H1 (cell line): ENCODE results near the gene SLC3A2. TPM values are rescaled to one million over a fixed set of nuclear protein-coding genes. Genes with fewer than 3 reads are reported as not detected.

Source experiments
- CTCF ChIA-PET: fragments of 300-600 bp; sonication (Branson Sonifier 250); formaldehyde crosslinking; loops from one replicate; lab custom pipeline; 2021; ENCODE audit not compliant: partially characterized antibody; lab: Charles Lee
- POLR2A ChIA-PET: fragments of 300-600 bp; sonication (Branson Sonifier 250); formaldehyde crosslinking; loops from one replicate; lab custom pipeline; 2021; ENCODE audit warnings: inconsistent platforms; ENCODE audit not compliant: partially characterized antibody; lab: Charles Lee
- DNase-seq, 2 experiments: peaks; one replicate each; pipeline versions ENCODE4 v3.0.0 to v3.0.0-alpha.2; 2010 to 2022; ENCODE audit warnings: low spot score in 2 of 2, low read depth in 1 of 2, mixed read lengths in 1 of 2
- FAIRE-seq: peaks from 2 replicates; lab custom pipeline; 2011; peaks lifted over from hg19 to GRCh38; lab: Jason Lieb, UNC
- H2AFZ ChIP-seq: 2 replicates; pipeline ENCODE4 v1.8.1; 2012; ENCODE audit warnings: low read length, inconsistent platforms
- H2AK5ac ChIP-seq: 2 replicates; pipeline ENCODE4 v1.6.1; 2013; ENCODE audit warnings: low read depth, low read length
- H2BK120ac ChIP-seq: replicated peaks from 2 replicates; pipeline ENCODE3; 2013; ENCODE audit warnings: low read depth, low read length, inconsistent platforms
- H2BK12ac ChIP-seq: 2 replicates; pipeline ENCODE4 v1.6.1; 2013; ENCODE audit warnings: low read depth, low read length
- H2BK15ac ChIP-seq: 2 replicates; pipeline ENCODE4 v1.6.1; 2013; ENCODE audit warnings: low read length
- H2BK20ac ChIP-seq: 2 replicates; pipeline ENCODE4 v1.6.1; 2013; ENCODE audit warnings: low read length
- H2BK5ac ChIP-seq: 2 replicates; pipeline ENCODE4 v1.6.1; 2013; ENCODE audit warnings: low read depth, low read length
- H3K14ac ChIP-seq: 2 replicates; pipeline ENCODE4 v1.6.1; 2013; ENCODE audit warnings: inconsistent platforms; ENCODE audit not compliant: insufficient read length
- H3K18ac ChIP-seq: 2 replicates; pipeline ENCODE4 v1.6.1; 2013; ENCODE audit warnings: low read length; ENCODE audit errors: extremely low read depth
- H3K23ac ChIP-seq: 2 replicates; pipeline ENCODE4 v1.6.1; 2013; ENCODE audit warnings: inconsistent platforms; ENCODE audit not compliant: insufficient read length
- H3K23me2 ChIP-seq: 2 replicates; pipeline ENCODE4 v1.6.1; 2013; ENCODE audit warnings: low read depth, low read length
- H3K27ac ChIP-seq: 2 replicates; pipeline ENCODE4 v1.6.1; 2011; ENCODE audit warnings: low read depth, low read length, inconsistent platforms
- H3K27me3 ChIP-seq, 4 experiments: replicated peaks in 1 of 4; 1 replicate in 1 of 4; 2 replicates in 3 of 4; pipeline versions ENCODE4 v1.6.1 to v1.8.1; 2011 to 2013; ENCODE audit warnings: low read length in 3 of 4, mild to moderate bottlenecking in 3 of 4, inconsistent platforms in 2 of 4, mixed read lengths in 2 of 4, moderate library complexity in 1 of 4; ENCODE audit not compliant: control insufficient read depth in 3 of 4, insufficient read depth in 3 of 4; ENCODE audit errors: extremely low read depth in 1 of 4
- H3K36me3 ChIP-seq, 4 experiments: 2 replicates each; pipeline versions ENCODE4 v1.6.1 to v1.8.1; 2011 to 2013; ENCODE audit warnings: mild to moderate bottlenecking in 4 of 4, low read length in 3 of 4, moderate library complexity in 2 of 4, control low read depth in 1 of 4, inconsistent platforms in 1 of 4; ENCODE audit not compliant: insufficient read depth in 4 of 4, control insufficient read depth in 2 of 4
- H3K4ac ChIP-seq: replicated peaks from 2 replicates; pipeline ENCODE3; 2013; ENCODE audit warnings: low read length, low read depth, mixed read lengths, inconsistent platforms; ENCODE audit not compliant: insufficient read length
- H3K4me1 ChIP-seq, 4 experiments: replicated peaks in 1 of 4; 1 replicate in 1 of 4; 2 replicates in 3 of 4; pipeline versions ENCODE4 v1.6.1 to v1.8.1; 2011 to 2013; ENCODE audit warnings: low read length in 3 of 4, inconsistent platforms in 2 of 4, mixed read lengths in 1 of 4; ENCODE audit not compliant: insufficient read depth in 4 of 4, control insufficient read depth in 3 of 4
- H3K4me2 ChIP-seq, 2 experiments: 2 replicates each; pipeline versions ENCODE4 v1.6.1 to v1.8.1; 2011 to 2013; ENCODE audit warnings: low read depth in 2 of 2, low read length in 2 of 2, control low read depth in 1 of 2, inconsistent platforms in 1 of 2, mild to moderate bottlenecking in 1 of 2; ENCODE audit not compliant: insufficient read depth in 1 of 2
- H3K4me3 ChIP-seq, 4 experiments: fragments of 200-600, 300-600 bp in 1 of 4; sonication (generic), shearing (Covaris generic), sonication (Bioruptor Twin) in 1 of 4; 2 replicates each; pipeline versions ENCODE4 v1.5.1 to v1.8.1; 2011 to 2016; ENCODE audit warnings: low read length in 4 of 4, low read depth in 3 of 4, control low read depth in 2 of 4, inconsistent platforms in 2 of 4, mild to moderate bottlenecking in 2 of 4, mixed read lengths in 1 of 4, moderate library complexity in 1 of 4; ENCODE audit not compliant: insufficient read depth in 2 of 4; ENCODE audit errors: extremely low read depth in 1 of 4
- H3K56ac ChIP-seq: replicated peaks from 2 replicates; pipeline ENCODE3; 2013; ENCODE audit warnings: low read depth, mild to moderate bottlenecking, mixed read lengths, low read length, inconsistent platforms; ENCODE audit not compliant: insufficient read length
- H3K79me1 ChIP-seq: 2 replicates; pipeline ENCODE4 v1.6.1; 2013; ENCODE audit warnings: low read depth, low read length, control low read depth
- H3K79me2 ChIP-seq, 2 experiments: 2 replicates each; pipeline versions ENCODE4 v1.6.1 to v1.8.1; 2012 to 2013; ENCODE audit warnings: low read length in 2 of 2, mild to moderate bottlenecking in 2 of 2, inconsistent platforms in 1 of 2; ENCODE audit not compliant: insufficient read depth in 2 of 2, control insufficient read depth in 1 of 2
- H3K9ac ChIP-seq, 4 experiments: replicated peaks in 1 of 4; 1 replicate in 1 of 4; 2 replicates in 3 of 4; pipeline versions ENCODE4 v1.6.1 to v1.8.1; 2011 to 2013; ENCODE audit warnings: low read depth in 3 of 4, low read length in 3 of 4, control low read depth in 2 of 4, mild to moderate bottlenecking in 2 of 4, moderate library complexity in 2 of 4, inconsistent platforms in 1 of 4; ENCODE audit errors: extremely low read depth in 1 of 4
- H3K9me3 ChIP-seq, 2 experiments: 2 replicates each; pipeline versions ENCODE4 v1.6.1 to v1.8.1; 2012 to 2013; ENCODE audit warnings: mild to moderate bottlenecking in 2 of 2, moderate library complexity in 2 of 2, control low read depth in 1 of 2, inconsistent platforms in 1 of 2, low read depth in 1 of 2, low read length in 1 of 2, mixed read lengths in 1 of 2; ENCODE audit not compliant: insufficient read depth in 2 of 2
- H4K20me1 ChIP-seq, 2 experiments: replicated peaks in 1 of 2; 2 replicates each; pipeline versions ENCODE3 to v1.8.1; 2011 to 2013; ENCODE audit warnings: inconsistent platforms in 2 of 2, low read length in 2 of 2, mild to moderate bottlenecking in 1 of 2; ENCODE audit not compliant: insufficient read depth in 2 of 2, control insufficient read depth in 1 of 2
- H4K5ac ChIP-seq: 2 replicates; pipeline ENCODE4 v1.6.1; 2013; ENCODE audit warnings: low read length, low read depth, mixed read lengths, inconsistent platforms; ENCODE audit not compliant: insufficient read length
- H4K8ac ChIP-seq: 2 replicates; pipeline ENCODE4 v1.8.0; 2013; ENCODE audit warnings: mild to moderate bottlenecking, moderate library complexity, low read length, inconsistent platforms; ENCODE audit not compliant: insufficient read depth; ENCODE audit errors: extremely low read depth
- H4K91ac ChIP-seq: replicated peaks from 2 replicates; pipeline ENCODE3; 2013; ENCODE audit warnings: low read length, mixed read lengths, inconsistent platforms; ENCODE audit not compliant: insufficient read length
- CHD1 ChIP-seq: IDR thresholded peaks from 2 replicates; pipeline ENCODE4 v1.6.1; 2012; ENCODE audit warnings: low read depth, low read length, improper control_type of control experiment
- JUN ChIP-seq: IDR thresholded peaks from 2 replicates; pipeline ENCODE4 v1.6.1; 2011; ENCODE audit warnings: low read depth, mild to moderate bottlenecking, improper control_type of control experiment, low read length
- ZNF274 ChIP-seq: IDR thresholded peaks from 2 replicates; pipeline ENCODE4 v1.7.0; 2012; ENCODE audit warnings: low read length, borderline replicate concordance; ENCODE audit errors: extremely low read depth
- WGBS, 2 experiments: shearing (Covaris generic) in 1 of 2; methylation state at CpG; one replicate each; pipeline versions ENCODE4 v1.1.6 to v1.1.7; 2013 to 2015; ENCODE audit warnings: low lambda C conversion rate in 2 of 2, mixed read lengths in 2 of 2, inconsistent platforms in 1 of 2, low coverage in 1 of 2, missing lambda C conversion rate in 1 of 2; ENCODE audit not compliant: insufficient replicate concordance in 2 of 2, insufficient coverage in 1 of 2, insufficient read length in 1 of 2; ENCODE audit errors: extremely low coverage in 1 of 2, missing lambda C conversion rate in 1 of 2; 5-methylcytosine and 5-hydroxymethylcytosine counted together
- polyA plus RNA-seq, 7 experiments: library from polyadenylated mRNA; depleted of rRNA in 3 of 7; stranded (reverse) in 5 of 7; unstranded in 2 of 7; fragments of >200 nt in 5 of 7; fragments of 200-250 nt in 2 of 7; gene quantifications; 1 replicate in 5 of 7; 2 replicates in 1 of 7; 4 replicates in 1 of 7; pipeline versions ENCODE4 v1.2.1 to v1.2.3, GENCODE V29; 2011 to 2013; ENCODE audit warnings: missing spikeins in 2 of 7, mixed read lengths in 2 of 7
- total RNA-seq: library from RNA; stranded (reverse); fragmentation: NEBNext Ultra II Directional; extraction: Animal tissue kit (Norgen Biotek cat#: 25700); gene quantifications from 2 replicates; pipeline ENCODE4 v1.2.1, GENCODE V29; 2021
- TF ChIP-seq, protein P1 (sequence below): IDR thresholded peaks from 2 replicates; pipeline ENCODE4 v1.6.1; 2012; ENCODE audit warnings: low read length, inconsistent platforms

The SLC3A2 gene
- total and polyA plus RNA-seq, 2 of the 8 experiments (the other 6 are each of a cell fraction or from before 2014, with no cell fraction given) = 410 to 435 TPM

DNA sequence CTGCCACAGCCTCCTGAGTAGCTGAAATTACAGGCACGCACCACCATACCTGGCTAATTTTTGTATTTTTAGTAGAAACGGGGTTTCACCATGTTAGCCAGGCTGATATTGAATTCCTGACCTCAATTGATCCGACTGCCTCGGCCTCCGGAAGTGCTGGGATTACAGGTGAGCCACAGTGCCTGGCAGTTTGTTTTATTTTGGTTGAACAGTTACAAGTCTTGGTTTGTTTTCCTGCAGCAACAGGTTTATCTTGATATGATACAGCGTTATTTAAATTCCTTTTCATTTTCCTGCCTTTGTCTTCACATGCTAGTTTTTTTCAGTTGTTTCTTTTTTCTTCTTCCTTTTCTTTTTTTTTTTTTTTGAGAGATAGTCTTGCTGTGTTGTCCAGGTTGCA lies 4.0 kb upstream of the SLC3A2 start:
- ChIA-PET CTCF (interaction anchor here (0.9 to 2.9 kb wide), 3 partner anchors 8 to 22 kb away, joined by 4 to 12 read pairs (median 6); no protein-coding TSS in a partner anchor), POLR2A (interaction anchor here (0.9 to 57.8 kb wide), 6 partner anchors 1 to 86 kb away, joined by 3 to 2104 read pairs (median 594); partner anchors contain the start of genes CHRM1, SLC3A2 and WDR74)
- Histone ChIP-seq H3K56ac (no peak overlapping the region), H3K4me2 (no peak overlapping the region), H3K27me3 (no peaks in the 10 kb centered on the region), H2BK20ac (no peak overlapping the region), H3K14ac (no peak overlapping the region), H3K18ac (no peak overlapping the region), H3K9me3 (no peaks in the 10 kb centered on the region), H3K23ac (no peak overlapping the region), H4K5ac (no peak overlapping the region), H2BK15ac (no peak overlapping the region), H3K79me1 (no peaks in the 10 kb centered on the region; the same call in 1 of the 2 replicates), H2BK12ac (no peak overlapping the region), H3K23me2 (peaks cover 2% of the 10 kb centered on the region; the same call in 1 of the 2 replicates), H3K9ac (no peak overlapping the region), H3K4me3 (no peak overlapping the region), H3K4ac (no peak overlapping the region), H2AK5ac (no peak overlapping the region), H4K8ac (no peak overlapping the region), H2BK5ac (no peak overlapping the region), H3K27ac (no peak overlapping the region), H2AFZ (no peak overlapping the region), H4K91ac (no peak overlapping the region), H2BK120ac (no peak overlapping the region), H3K4me1 (peaks cover 0 to 13% (median 4%) of the 10 kb centered on the region in 4 experiments; a peak in 5 of 7 replicates), H3K36me3 (peaks cover 15 to 69% (median 35%) of the 10 kb centered on the region in 4 experiments; a peak in 7 of 8 replicates), H4K20me1 (peaks cover 9 to 18% of the 10 kb centered on the region in 2 experiments), H3K79me2 (peaks cover 4 to 78% of the 10 kb centered on the region in 2 experiments)
- WGBS, 2 experiments = 94% methylated on average over 6 of the region's 6 CpGs; no CpG with 5 or more reads in 1 of the 2 experiments
- DNase-seq (no peak), FAIRE-seq (no peak)
- TF ChIP-seq ZNF274 (no peak), JUN (no peak), CHD1 (no peak)
- TF ChIP-seq, protein P1, sequence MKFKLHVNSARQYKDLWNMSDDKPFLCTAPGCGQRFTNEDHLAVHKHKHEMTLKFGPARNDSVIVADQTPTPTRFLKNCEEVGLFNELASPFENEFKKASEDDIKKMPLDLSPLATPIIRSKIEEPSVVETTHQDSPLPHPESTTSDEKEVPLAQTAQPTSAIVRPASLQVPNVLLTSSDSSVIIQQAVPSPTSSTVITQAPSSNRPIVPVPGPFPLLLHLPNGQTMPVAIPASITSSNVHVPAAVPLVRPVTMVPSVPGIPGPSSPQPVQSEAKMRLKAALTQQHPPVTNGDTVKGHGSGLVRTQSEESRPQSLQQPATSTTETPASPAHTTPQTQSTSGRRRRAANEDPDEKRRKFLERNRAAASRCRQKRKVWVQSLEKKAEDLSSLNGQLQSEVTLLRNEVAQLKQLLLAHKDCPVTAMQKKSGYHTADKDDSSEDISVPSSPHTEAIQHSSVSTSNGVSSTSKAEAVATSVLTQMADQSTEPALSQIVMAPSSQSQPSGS = no peak
